Mesenchymal stem cell (in vitro differentiated cells and primary cell): Measurements from ENCODE around the gene ACTR5. TPM values are rescaled to one million over a fixed set of nuclear protein-coding genes. Genes with fewer than 3 reads are reported as not detected.

Source experiments
- DNase-seq: peaks from one replicate; pipeline ENCODE4 v3.0.0-alpha.2; 2013
- H2AFZ ChIP-seq: one replicate; pipeline ENCODE4 v1.6.1; 2013; ENCODE audit warnings: low read depth, mild to moderate bottlenecking, control low read depth, inconsistent platforms, low read length, moderate library complexity
- H2AK5ac ChIP-seq: 2 replicates; pipeline ENCODE4 v1.6.1; 2013; ENCODE audit warnings: low read length, moderate library complexity, mild to moderate bottlenecking, inconsistent platforms; ENCODE audit not compliant: severe bottlenecking
- H2BK120ac ChIP-seq: one replicate; pipeline ENCODE4 v1.6.1; 2013; ENCODE audit warnings: low read depth, mild to moderate bottlenecking, inconsistent platforms, low read length, moderate library complexity
- H2BK12ac ChIP-seq, 2 experiments: one replicate each; pipeline ENCODE4 v1.6.1; 2013; ENCODE audit warnings: inconsistent platforms in 2 of 2, low read length in 2 of 2, mild to moderate bottlenecking in 2 of 2, moderate library complexity in 2 of 2, control low read depth in 1 of 2
- H2BK15ac ChIP-seq: one replicate; pipeline ENCODE4 v1.6.1; 2013; ENCODE audit warnings: mild to moderate bottlenecking, low read depth, inconsistent platforms; ENCODE audit not compliant: poor library complexity, severe bottlenecking
- H2BK5ac ChIP-seq: 2 replicates; pipeline ENCODE4 v1.6.1; 2013; ENCODE audit warnings: low read depth, mild to moderate bottlenecking, low read length, control low read depth, inconsistent platforms; ENCODE audit not compliant: poor library complexity, severe bottlenecking
- H3K14ac ChIP-seq, 2 experiments: one replicate each; pipeline ENCODE4 v1.6.1; 2013; ENCODE audit warnings: inconsistent platforms in 2 of 2, low read length in 2 of 2, control low read depth in 1 of 2, mild to moderate bottlenecking in 1 of 2, moderate library complexity in 1 of 2
- H3K18ac ChIP-seq, 2 experiments: one replicate each; pipeline ENCODE4 v1.6.1; 2013; ENCODE audit warnings: inconsistent platforms in 2 of 2, low read length in 2 of 2, control low read depth in 1 of 2, low read depth in 1 of 2, mild to moderate bottlenecking in 1 of 2
- H3K23ac ChIP-seq, 2 experiments: one replicate each; pipeline ENCODE4 v1.6.1; 2013; ENCODE audit warnings: inconsistent platforms in 2 of 2, low read length in 2 of 2, mild to moderate bottlenecking in 2 of 2, moderate library complexity in 2 of 2, control low read depth in 1 of 2
- H3K27ac ChIP-seq: 2 replicates; pipeline ENCODE4 v1.5.1; 2013; ENCODE audit warnings: mild to moderate bottlenecking, moderate library complexity, low read length, control low read depth, inconsistent platforms; ENCODE audit not compliant: poor library complexity, severe bottlenecking
- H3K27me3 ChIP-seq, 2 experiments: 2 replicates each; pipeline versions ENCODE4 v1.6.1 to v1.7.0; 2013; ENCODE audit warnings: low read length in 2 of 2, mild to moderate bottlenecking in 2 of 2, moderate library complexity in 2 of 2, control low read depth in 1 of 2, inconsistent platforms in 1 of 2; ENCODE audit not compliant: control insufficient read depth in 1 of 2, insufficient read depth in 1 of 2
- H3K36me3 ChIP-seq, 2 experiments: 2 replicates each; pipeline versions ENCODE4 v1.6.1 to v1.7.0; 2013; ENCODE audit warnings: low read length in 2 of 2, control low read depth in 1 of 2, inconsistent platforms in 1 of 2, low read depth in 1 of 2, mild to moderate bottlenecking in 1 of 2; ENCODE audit not compliant: insufficient read depth in 2 of 2, control insufficient read depth in 1 of 2
- H3K4ac ChIP-seq, 2 experiments: one replicate each; pipeline ENCODE4 v1.6.1; 2013; ENCODE audit warnings: inconsistent platforms in 2 of 2, low read length in 2 of 2, mild to moderate bottlenecking in 2 of 2, moderate library complexity in 2 of 2, control low read depth in 1 of 2, low read depth in 1 of 2
- H3K4me1 ChIP-seq: 2 replicates; pipeline ENCODE4 v1.6.1; 2013; ENCODE audit warnings: low read depth, low read length, control low read depth; ENCODE audit not compliant: control insufficient read depth, insufficient read depth
- H3K4me2 ChIP-seq: 2 replicates; pipeline ENCODE4 v1.6.1; 2013; ENCODE audit warnings: low read length, mild to moderate bottlenecking, inconsistent platforms; ENCODE audit not compliant: poor library complexity, severe bottlenecking
- H3K4me3 ChIP-seq, 2 experiments: 2 replicates each; pipeline versions ENCODE4 v1.5.1 to v1.7.0; 2013; ENCODE audit warnings: low read length in 2 of 2, mild to moderate bottlenecking in 2 of 2, control low read depth in 1 of 2, low read depth in 1 of 2; ENCODE audit not compliant: insufficient read depth in 1 of 2
- H3K79me1 ChIP-seq: replicated peaks from 2 replicates; pipeline ENCODE4 v1.6.1; 2013; ENCODE audit warnings: mild to moderate bottlenecking, control low read depth, low read length, inconsistent platforms; ENCODE audit not compliant: poor library complexity, severe bottlenecking
- H3K9ac ChIP-seq: 2 replicates; pipeline ENCODE4 v1.7.0; 2013; ENCODE audit warnings: mild to moderate bottlenecking, low read length, moderate library complexity
- H3K9me3 ChIP-seq: 2 replicates; pipeline ENCODE4 v1.7.0; 2013; ENCODE audit warnings: mild to moderate bottlenecking, low read length; ENCODE audit not compliant: control insufficient read depth
- H4K8ac ChIP-seq: one replicate; pipeline ENCODE4 v1.6.1; 2013; ENCODE audit warnings: inconsistent platforms, mild to moderate bottlenecking, low read length, moderate library complexity
- H4K91ac ChIP-seq: one replicate; pipeline ENCODE4 v1.6.1; 2013; ENCODE audit warnings: mild to moderate bottlenecking, low read length, inconsistent platforms
- WGBS: methylation state at CpG from one replicate; pipeline ENCODE4 v1.1.7; 2013; ENCODE audit warnings: mixed read lengths; 5-methylcytosine and 5-hydroxymethylcytosine counted together
- polyA plus RNA-seq, 2 experiments: library from polyadenylated mRNA; stranded (reverse); fragments of 200-250 nt; gene quantifications; one replicate each; pipeline ENCODE4 v1.2.3, GENCODE V29; 2013

Gene ACTR5
- 3.1 TPM for polyA plus RNA-seq (2013, experiment 1 of 2)
- 3.0 TPM for polyA plus RNA-seq (2013, experiment 2 of 2)

- Histone ChIP-seq H3K4me3 (peak within 1 kb of the TSS; percentile 82 to 100), H3K18ac (peak within 1 kb of the TSS; percentile 97 to 99), H3K4me1 (peaks cover 5% of the 10 kb centered on the region), H3K4me2 (peak within 1 kb of the TSS; percentile 88), H3K23ac (peak within 1 kb of the TSS in 1 of 2 experiments; percentile 100), H2BK12ac (peak within 1 kb of the TSS; percentile 21 to 83), H3K36me3 (peaks cover 3 to 16% of the 10 kb centered on the region in 2 experiments), H3K14ac (peak within 1 kb of the TSS in 1 of 2 experiments; percentile 100), H2AK5ac (no peak within 1 kb of the TSS), H3K27ac (peak within 1 kb of the TSS; percentile 89), H3K4ac (peak within 1 kb of the TSS; percentile 96 to 97), H4K91ac (peak within 1 kb of the TSS; percentile 92), H3K9ac (peak within 1 kb of the TSS; percentile 79), H3K9me3 (no peaks in the 10 kb centered on the region), H4K8ac (peak within 1 kb of the TSS; percentile 99), H2BK5ac (no peak within 1 kb of the TSS), H2BK15ac (peak within 1 kb of the TSS; percentile 90), H3K79me1 (peaks cover 22% of the 10 kb centered on the region), H2AFZ (peak within 1 kb of the TSS; percentile 100), H3K27me3 (peaks cover 0 to 13% of the 10 kb centered on the region in 2 experiments), H2BK120ac (peak within 1 kb of the TSS; percentile 86)
- peak; percentile 89 for DNase-seq
- WGBS, result under 1% methylated on average over 73 of the region's 84 CpGs
Observed at GRCh38 chr20:38748097-38748860, at the start of gene ACTR5. Gene ACTR5, plus strand, starts transcription at chr20:38748460. Its CDS starts 19 bp downstream, at chr20:38748479.

DNA sequence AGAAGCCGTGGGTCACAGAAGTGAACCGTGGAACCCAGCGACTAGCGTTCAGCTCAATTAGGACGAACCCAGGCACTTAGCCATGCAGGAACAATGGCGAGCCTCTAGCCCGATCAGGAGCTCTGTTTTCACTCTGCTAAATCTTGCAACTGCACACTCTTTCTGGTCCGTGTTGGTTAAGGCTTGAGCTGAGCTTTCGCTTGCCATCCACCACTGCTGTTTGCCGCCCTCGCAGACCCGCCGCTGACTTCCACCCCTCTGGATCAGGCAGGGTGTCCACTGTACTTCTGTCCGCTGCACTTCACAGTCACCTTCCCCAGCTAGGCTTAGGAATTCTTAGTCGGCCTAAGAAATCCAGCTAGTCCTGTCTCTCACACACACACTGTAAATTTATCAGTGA is 49.7 kb upstream of the ACTR5 start:
- Histone ChIP-seq H3K4ac (no peak overlapping the region), H3K9me3 (no peaks in the 10 kb centered on the region), H3K79me1 (no peaks in the 10 kb centered on the region), H2BK12ac (no peak overlapping the region), H3K23ac (no peak overlapping the region), H3K14ac (no peak overlapping the region), H2BK15ac (no peak overlapping the region), H3K27ac (no peak overlapping the region), H3K27me3 (peaks cover 52 to 60% of the 10 kb centered on the region in 2 experiments), H3K4me1 (no peaks in the 10 kb centered on the region), H2BK120ac (no peak overlapping the region), H2AK5ac (no peak overlapping the region), H4K8ac (no peak overlapping the region), H3K9ac (no peak overlapping the region), H4K91ac (no peak overlapping the region), H3K18ac (no peak overlapping the region), H2BK5ac (no peak overlapping the region), H2AFZ (no peak overlapping the region), H3K4me2 (no peak overlapping the region), H3K36me3 (no peaks in the 10 kb centered on the region), H3K4me3 (no peak overlapping the region)
- no peak for DNase-seq
- WGBS, result 82% methylated on average over 14 of the region's 15 CpGs

GRCh38 chr20:38700141-38700540 is 48.1 kb upstream of the ACTR5 start:
- Histone ChIP-seq H3K36me3 (no peaks in the 10 kb centered on the region), H4K8ac (no peak overlapping the region), H3K4ac (no peak overlapping the region), H3K27ac (no peak overlapping the region), H3K4me3 (no peak overlapping the region), H2BK15ac (no peak overlapping the region), H2BK5ac (no peak overlapping the region), H3K18ac (no peak overlapping the region), H3K14ac (no peak overlapping the region), H3K9me3 (no peaks in the 10 kb centered on the region), H3K23ac (no peak overlapping the region), H2AFZ (no peak overlapping the region), H2BK12ac (no peak overlapping the region), H2BK120ac (no peak overlapping the region), H3K27me3 (peaks cover 64 to 71% of the 10 kb centered on the region in 2 experiments), H4K91ac (no peak overlapping the region), H2AK5ac (no peak overlapping the region), H3K79me1 (no peaks in the 10 kb centered on the region), H3K4me1 (no peaks in the 10 kb centered on the region), H3K9ac (no peak overlapping the region), H3K4me2 (no peak overlapping the region)
- 52% methylated on average over 4 of the region's 4 CpGs for WGBS
- DNase-seq, result no peak

DNA sequence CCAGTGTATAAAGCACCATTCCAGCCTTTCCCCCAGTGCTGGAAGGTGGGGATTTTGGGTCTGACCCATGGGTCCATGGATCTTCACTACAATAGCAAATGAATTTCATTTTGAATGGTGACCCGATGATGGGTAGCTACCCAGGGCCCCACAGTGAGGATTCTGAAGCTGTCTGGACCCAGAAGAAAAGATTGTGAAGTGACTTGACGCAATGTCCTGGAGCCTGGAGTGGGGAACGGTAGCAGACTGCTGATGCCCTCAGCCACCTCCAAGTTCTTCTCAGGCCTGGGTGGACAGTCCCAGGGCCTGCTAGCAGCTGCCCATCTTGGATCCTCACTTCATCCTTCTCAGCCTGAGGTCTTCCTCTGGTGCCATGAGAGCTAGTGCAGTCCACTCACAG is 47.3 kb upstream of the ACTR5 start:
- no peak overlapping the region for H3K18ac ChIP-seq
- peaks cover 69 to 79% of the 10 kb centered on the region in 2 experiments for H3K27me3 ChIP-seq
- H4K8ac ChIP-seq, result no peak overlapping the region
- H3K27ac ChIP-seq, result no peak overlapping the region
- H3K4ac ChIP-seq, result no peak overlapping the region
- no peak overlapping the region for H3K4me3 ChIP-seq
- no peak overlapping the region for H2AFZ ChIP-seq
- H2BK5ac ChIP-seq, result no peak overlapping the region
- H2BK12ac ChIP-seq, result no peak overlapping the region
- H3K36me3 ChIP-seq, result no peaks in the 10 kb centered on the region
- no peak overlapping the region for H3K23ac ChIP-seq
- no peaks in the 10 kb centered on the region for H3K9me3 ChIP-seq
- no peak overlapping the region for H3K14ac ChIP-seq
- no peak overlapping the region for H2AK5ac ChIP-seq
- no peak overlapping the region for H2BK120ac ChIP-seq
- H4K91ac ChIP-seq, result no peak overlapping the region
- H3K4me2 ChIP-seq, result no peak overlapping the region
- H3K9ac ChIP-seq, result no peak overlapping the region
- no peaks in the 10 kb centered on the region for H3K4me1 ChIP-seq
- H3K79me1 ChIP-seq, result no peaks in the 10 kb centered on the region
- no peak for DNase-seq
- WGBS, result 69% methylated on average over 3 of the region's 3 CpGs
- H2BK15ac ChIP-seq, result no peak overlapping the region
